ENCODE results near the gene SLC26A6. TPM values are rescaled to one million over a fixed set of nuclear protein-coding genes. Genes with fewer than 3 reads are reported as not detected.

SLC26A6 gene
- total and polyA plus RNA-seq, 2 of the 13 experiments (the other 11 are each of a cell fraction or from before 2014, with no cell fraction given) = 40.7 to 184 TPM

DNA sequence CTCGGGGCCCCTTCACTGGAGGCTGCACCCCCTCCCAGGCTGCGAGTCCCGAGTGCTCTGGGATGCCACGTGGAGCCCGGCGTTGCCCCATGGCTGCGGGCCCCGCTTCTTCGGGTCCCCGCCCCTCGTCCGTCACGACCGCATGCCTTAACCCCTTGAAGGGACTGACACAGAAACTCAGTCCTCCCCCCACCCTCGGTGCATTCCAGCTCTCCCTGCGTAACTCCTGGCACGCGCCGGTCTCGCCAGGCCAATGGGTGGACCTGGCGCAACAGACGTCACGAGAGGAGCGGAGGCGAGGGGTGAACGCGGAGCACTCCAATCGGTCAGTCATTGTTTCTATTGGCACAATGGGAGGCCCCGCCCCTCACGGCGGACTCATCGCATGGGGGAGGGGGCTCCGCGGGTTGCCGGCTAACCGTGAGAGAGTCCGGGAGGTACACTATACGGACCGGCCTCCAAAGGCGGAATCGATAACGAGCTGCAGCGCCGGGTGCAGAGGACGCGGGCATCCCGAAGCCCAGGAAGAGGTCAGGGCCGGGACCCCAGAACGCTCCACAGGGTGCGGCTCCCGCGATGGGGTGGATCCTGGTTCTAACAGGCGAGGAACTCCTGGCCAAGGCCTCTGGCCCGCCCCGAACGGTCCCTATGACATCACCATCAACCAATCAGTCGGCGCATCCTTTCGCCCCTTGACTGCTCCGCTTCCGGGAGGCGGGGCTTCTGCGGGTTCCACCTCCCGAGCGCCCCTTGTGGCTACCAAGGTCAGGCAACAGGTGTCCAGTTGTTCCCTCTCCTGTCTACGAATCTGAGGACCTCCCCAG is 28.4 kb upstream of the SLC26A6 start (continued):
- TF ChIP-seq, protein P1, sequence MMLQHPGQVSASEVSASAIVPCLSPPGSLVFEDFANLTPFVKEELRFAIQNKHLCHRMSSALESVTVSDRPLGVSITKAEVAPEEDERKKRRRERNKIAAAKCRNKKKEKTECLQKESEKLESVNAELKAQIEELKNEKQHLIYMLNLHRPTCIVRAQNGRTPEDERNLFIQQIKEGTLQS (CRISPR knock-in tag; IDR thresholded peaks at IDR 0.05) = no peak
- TF ChIP-seq FIP1L1 (IDR thresholded peaks at IDR 0.05; ENCODE audit: borderline replicate concordance, insufficient read depth, low read depth, low read length) (peak; percentile 25; the same call in 1 of the 2 replicates), ZNF550 (CRISPR knock-in tag; IDR thresholded peaks at IDR 0.05; ENCODE audit: borderline replicate concordance) (no peak), REXO4 (CRISPR knock-in tag; IDR thresholded peaks at IDR 0.05; ENCODE audit: borderline replicate concordance) (no peak), SP140L (CRISPR knock-in tag; IDR thresholded peaks at IDR 0.05; ENCODE audit: borderline replicate concordance) (no peak), ZNF232 (CRISPR knock-in tag; IDR thresholded peaks at IDR 0.05; ENCODE audit: borderline replicate concordance) (peak; percentile 90; the same call in 1 of the 2 replicates), ADNP (CRISPR knock-in tag; IDR thresholded peaks at IDR 0.05) (no peak), PPARG (CRISPR knock-in tag; conservative IDR thresholded peaks at IDR 0.05) (no peak), RXRA (CRISPR knock-in tag; IDR thresholded peaks at IDR 0.05) (peak; percentile 74)
- TF ChIP-seq, protein P2, sequence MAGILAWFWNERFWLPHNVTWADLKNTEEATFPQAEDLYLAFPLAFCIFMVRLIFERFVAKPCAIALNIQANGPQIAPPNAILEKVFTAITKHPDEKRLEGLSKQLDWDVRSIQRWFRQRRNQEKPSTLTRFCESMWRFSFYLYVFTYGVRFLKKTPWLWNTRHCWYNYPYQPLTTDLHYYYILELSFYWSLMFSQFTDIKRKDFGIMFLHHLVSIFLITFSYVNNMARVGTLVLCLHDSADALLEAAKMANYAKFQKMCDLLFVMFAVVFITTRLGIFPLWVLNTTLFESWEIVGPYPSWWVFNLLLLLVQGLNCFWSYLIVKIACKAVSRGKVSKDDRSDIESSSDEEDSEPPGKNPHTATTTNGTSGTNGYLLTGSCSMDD (CRISPR knock-in tag; IDR thresholded peaks at IDR 0.05) = no peak
- TF ChIP-seq, protein P3, sequence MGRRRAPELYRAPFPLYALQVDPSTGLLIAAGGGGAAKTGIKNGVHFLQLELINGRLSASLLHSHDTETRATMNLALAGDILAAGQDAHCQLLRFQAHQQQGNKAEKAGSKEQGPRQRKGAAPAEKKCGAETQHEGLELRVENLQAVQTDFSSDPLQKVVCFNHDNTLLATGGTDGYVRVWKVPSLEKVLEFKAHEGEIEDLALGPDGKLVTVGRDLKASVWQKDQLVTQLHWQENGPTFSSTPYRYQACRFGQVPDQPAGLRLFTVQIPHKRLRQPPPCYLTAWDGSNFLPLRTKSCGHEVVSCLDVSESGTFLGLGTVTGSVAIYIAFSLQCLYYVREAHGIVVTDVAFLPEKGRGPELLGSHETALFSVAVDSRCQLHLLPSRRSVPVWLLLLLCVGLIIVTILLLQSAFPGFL (CRISPR knock-in tag; IDR thresholded peaks at IDR 0.05) = no peak
- TF ChIP-seq, protein P4, sequence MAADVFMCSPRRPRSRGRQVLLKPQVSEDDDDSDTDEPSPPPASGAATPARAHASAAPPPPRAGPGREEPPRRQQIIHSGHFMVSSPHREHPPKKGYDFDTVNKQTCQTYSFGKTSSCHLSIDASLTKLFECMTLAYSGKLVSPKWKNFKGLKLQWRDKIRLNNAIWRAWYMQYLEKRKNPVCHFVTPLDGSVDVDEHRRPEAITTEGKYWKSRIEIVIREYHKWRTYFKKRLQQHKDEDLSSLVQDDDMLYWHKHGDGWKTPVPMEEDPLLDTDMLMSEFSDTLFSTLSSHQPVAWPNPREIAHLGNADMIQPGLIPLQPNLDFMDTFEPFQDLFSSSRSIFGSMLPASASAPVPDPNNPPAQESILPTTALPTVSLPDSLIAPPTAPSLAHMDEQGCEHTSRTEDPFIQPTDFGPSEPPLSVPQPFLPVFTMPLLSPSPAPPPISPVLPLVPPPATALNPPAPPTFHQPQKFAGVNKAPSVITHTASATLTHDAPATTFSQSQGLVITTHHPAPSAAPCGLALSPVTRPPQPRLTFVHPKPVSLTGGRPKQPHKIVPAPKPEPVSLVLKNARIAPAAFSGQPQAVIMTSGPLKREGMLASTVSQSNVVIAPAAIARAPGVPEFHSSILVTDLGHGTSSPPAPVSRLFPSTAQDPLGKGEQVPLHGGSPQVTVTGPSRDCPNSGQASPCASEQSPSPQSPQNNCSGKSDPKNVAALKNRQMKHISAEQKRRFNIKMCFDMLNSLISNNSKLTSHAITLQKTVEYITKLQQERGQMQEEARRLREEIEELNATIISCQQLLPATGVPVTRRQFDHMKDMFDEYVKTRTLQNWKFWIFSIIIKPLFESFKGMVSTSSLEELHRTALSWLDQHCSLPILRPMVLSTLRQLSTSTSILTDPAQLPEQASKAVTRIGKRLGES (CRISPR knock-in tag; IDR thresholded peaks at IDR 0.05; ENCODE audit: borderline replicate concordance) = peak; percentile 71; the same call in 1 of the 2 replicates
- TF ChIP-seq, protein P5, sequence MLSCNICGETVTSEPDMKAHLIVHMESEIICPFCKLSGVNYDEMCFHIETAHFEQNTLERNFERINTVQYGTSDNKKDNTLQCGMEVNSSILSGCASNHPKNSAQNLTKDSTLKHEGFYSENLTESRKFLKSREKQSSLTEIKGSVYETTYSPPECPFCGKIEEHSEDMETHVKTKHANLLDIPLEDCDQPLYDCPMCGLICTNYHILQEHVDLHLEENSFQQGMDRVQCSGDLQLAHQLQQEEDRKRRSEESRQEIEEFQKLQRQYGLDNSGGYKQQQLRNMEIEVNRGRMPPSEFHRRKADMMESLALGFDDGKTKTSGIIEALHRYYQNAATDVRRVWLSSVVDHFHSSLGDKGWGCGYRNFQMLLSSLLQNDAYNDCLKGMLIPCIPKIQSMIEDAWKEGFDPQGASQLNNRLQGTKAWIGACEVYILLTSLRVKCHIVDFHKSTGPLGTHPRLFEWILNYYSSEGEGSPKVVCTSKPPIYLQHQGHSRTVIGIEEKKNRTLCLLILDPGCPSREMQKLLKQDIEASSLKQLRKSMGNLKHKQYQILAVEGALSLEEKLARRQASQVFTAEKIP (CRISPR knock-in tag; IDR thresholded peaks at IDR 0.05; ENCODE audit: borderline replicate concordance) = no peak

Measured in HepG2 (cell line).